Upper lobe of left lung (tissue), 6 donors: ENCODE results near the gene C6orf132. TPM values are rescaled to one million over a fixed set of nuclear protein-coding genes. Genes with fewer than 3 reads are reported as not detected.

Experiments
- ATAC-seq, 2 donors: fragments of 200-7000 bp; cut with Tn5 transposase; one replicate each; pipeline ENCODE4 v1.9.1; 2022; ENCODE audit warnings: mild to moderate bottlenecking in 2 of 2, moderate library complexity in 2 of 2; ENCODE audit not compliant: low FRiP score in 2 of 2
- DNase-seq, 2 donors: peaks; one replicate each; pipeline ENCODE4 v3.0.0-alpha.2; 2019 to 2020
- H3K27ac ChIP-seq, 4 donors: fragments of 200-600 bp; sonication (generic); one replicate each; pipeline ENCODE4 v1.5.1; 2016 to 2019
- H3K27me3 ChIP-seq, 4 donors: fragments of 200-600 bp; sonication (generic); one replicate each; pipeline ENCODE4 v1.5.1; 2017 to 2019
- H3K36me3 ChIP-seq, 4 donors: fragments of 200-600 bp; sonication (generic); one replicate each; pipeline ENCODE4 v1.5.1; 2016 to 2019
- H3K4me1 ChIP-seq, 4 donors: fragments of 200-600 bp; sonication (generic); one replicate each; pipeline ENCODE4 v1.5.1; 2018 to 2019
- H3K4me3 ChIP-seq, 4 donors: fragments of 200-600 bp; sonication (generic); one replicate each; pipeline ENCODE4 v1.5.1; 2017 to 2019; ENCODE audit warnings: mild to moderate bottlenecking in 2 of 4, moderate library complexity in 1 of 4
- H3K9me3 ChIP-seq, 4 donors: fragments of 200-600 bp; sonication (generic); one replicate each; pipeline ENCODE4 v1.5.1; 2018 to 2019
- CTCF ChIP-seq, 6 experiments: fragments of 450-650 bp in 4 of 6; fragments of 200-600 bp in 2 of 6; sonication (generic) in 2 of 6; IDR thresholded peaks; one replicate each; pipeline ENCODE4 v1.5.1; 2016 to 2019; ENCODE audit warnings: antibody characterized with exemption in 6 of 6
- EP300 ChIP-seq, 4 donors: sonication (generic); formaldehyde crosslinking; IDR thresholded peaks; one replicate each; pipeline ENCODE4 v1.5.1; 2017; ENCODE audit warnings: antibody characterized with exemption in 4 of 4, control low read depth in 2 of 4
- POLR2A ChIP-seq, 4 donors: fragments of 450-650 bp; IDR thresholded peaks; one replicate each; pipeline ENCODE4 v1.5.1; 2016 to 2017; ENCODE audit warnings: antibody characterized with exemption in 4 of 4, mild to moderate bottlenecking in 2 of 4
- POLR2AphosphoS5 ChIP-seq, 2 donors: sonication (generic); formaldehyde crosslinking; IDR thresholded peaks; one replicate each; pipeline ENCODE4 v1.5.1; 2017; ENCODE audit warnings: antibody characterized with exemption in 2 of 2
- WGBS, 2 donors: methylation state at CpG; one replicate each; pipeline ENCODE4 v1.1.5; 2017 to 2018; 5-methylcytosine and 5-hydroxymethylcytosine counted together
- total RNA-seq, 6 donors: library from RNA; depleted of rRNA in 4 of 6; stranded (reverse); fragments of >200 nt in 4 of 6; gene quantifications; one replicate each; pipeline versions ENCODE4 v1.1.0 to v1.2.1, GENCODE V29; 2016 to 2021
- donor health status: DM: no; HTN: no; CAD: no; lungs with moderate emphysema.
- donor health status: DM: no; HTN: yes; CAD: no; lungs with severe emphysema.

C6orf132 gene
- total RNA-seq, 6 donors from 2014 or later, result 9.4 to 26.3 (median 17.0) TPM

GRCh38 chr6:42118162-42119001 lies 24.0 kb downstream of the C6orf132 start:
- peaks cover 0 to 29% (median 12%) of the 10 kb centered on the region in 4 donors for H3K4me1 ChIP-seq
- H3K4me3 ChIP-seq, result no peak overlapping the region
- no peaks in the 10 kb centered on the region for H3K36me3 ChIP-seq
- H3K27ac ChIP-seq, result peak overlapping the region; percentile 18 to 79 (median 32)
- 47 to 53% methylated on average over 8 to 10 of the region's 10 CpGs for WGBS, 2 donors
- no peaks in the 10 kb centered on the region for H3K9me3 ChIP-seq
- TF ChIP-seq EP300 (IDR thresholded peaks at IDR 0.05) (no peak), POLR2AphosphoS5 (IDR thresholded peaks at IDR 0.05) (no peak), POLR2A (IDR thresholded peaks at IDR 0.05) (peak in 1 of 4 donors; percentile 23), CTCF (IDR thresholded peaks at IDR 0.05) (peak in 1 of 6 experiments; percentile 8)
- peak; percentile 87 to 89 for DNase-seq
- ATAC-seq, result peak; percentile 76 to 86
- no peaks in the 10 kb centered on the region for H3K27me3 ChIP-seq

GRCh38 chr6:42117843-42118161 lies 24.6 kb downstream of the C6orf132 start:
- Histone ChIP-seq H3K4me1 (peaks cover 0 to 27% (median 10%) of the 10 kb centered on the region in 4 donors), H3K27ac (peak overlapping the region; percentile 18 to 79 (median 32)), H3K9me3 (no peaks in the 10 kb centered on the region), H3K27me3 (no peaks in the 10 kb centered on the region), H3K4me3 (no peak overlapping the region), H3K36me3 (no peaks in the 10 kb centered on the region)
- WGBS, 2 donors, result 59 to 69% methylated on average over 3 of the region's 3 CpGs
- TF ChIP-seq CTCF (IDR thresholded peaks at IDR 0.05), result no peak
- TF ChIP-seq POLR2A (IDR thresholded peaks at IDR 0.05), result no peak
- no peak for TF ChIP-seq POLR2AphosphoS5 (IDR thresholded peaks at IDR 0.05)
- no peak for TF ChIP-seq EP300 (IDR thresholded peaks at IDR 0.05)
- ATAC-seq (no peak), DNase-seq (no peak)

GRCh38 chr6:42113936-42114636 lies 28.3 kb downstream of the C6orf132 start:
- TF ChIP-seq EP300 (IDR thresholded peaks at IDR 0.05) (no peak), POLR2AphosphoS5 (IDR thresholded peaks at IDR 0.05) (no peak), POLR2A (IDR thresholded peaks at IDR 0.05) (no peak), CTCF (IDR thresholded peaks at IDR 0.05) (no peak)
- no peaks in the 10 kb centered on the region for H3K27me3 ChIP-seq
- H3K27ac ChIP-seq, result no peak overlapping the region
- no peaks in the 10 kb centered on the region for H3K36me3 ChIP-seq
- DNase-seq, result no peak
- H3K4me1 ChIP-seq, result peaks cover 0 to 12% (median 4%) of the 10 kb centered on the region in 4 donors
- no peaks in the 10 kb centered on the region for H3K9me3 ChIP-seq
- 81 to 86% methylated on average over 5 of the region's 5 CpGs for WGBS, 2 donors
- ATAC-seq, result no peak
- H3K4me3 ChIP-seq, result no peak overlapping the region

GRCh38 chr6:42112351-42112750 lies 30.1 kb downstream of the C6orf132 start:
- Histone ChIP-seq H3K27ac (no peak overlapping the region), H3K27me3 (no peaks in the 10 kb centered on the region), H3K36me3 (no peaks in the 10 kb centered on the region), H3K9me3 (no peaks in the 10 kb centered on the region), H3K4me1 (no peaks in the 10 kb centered on the region), H3K4me3 (no peak overlapping the region)
- TF ChIP-seq POLR2A (IDR thresholded peaks at IDR 0.05) (no peak), POLR2AphosphoS5 (IDR thresholded peaks at IDR 0.05) (no peak), EP300 (IDR thresholded peaks at IDR 0.05) (no peak), CTCF (IDR thresholded peaks at IDR 0.05) (no peak)
- DNase-seq (no peak), ATAC-seq (no peak)
- 80 to 92% methylated on average over 1 of the region's 1 CpG for WGBS, 2 donors
